Measurements from ENCODE around the gene GMPPB.
"Not testable (repeated sequence)": the region's sequence is repeated elsewhere in the genome, so short reads cannot be mapped to it uniquely, and the experiment has no call there.

Gene GMPPB

DNA sequence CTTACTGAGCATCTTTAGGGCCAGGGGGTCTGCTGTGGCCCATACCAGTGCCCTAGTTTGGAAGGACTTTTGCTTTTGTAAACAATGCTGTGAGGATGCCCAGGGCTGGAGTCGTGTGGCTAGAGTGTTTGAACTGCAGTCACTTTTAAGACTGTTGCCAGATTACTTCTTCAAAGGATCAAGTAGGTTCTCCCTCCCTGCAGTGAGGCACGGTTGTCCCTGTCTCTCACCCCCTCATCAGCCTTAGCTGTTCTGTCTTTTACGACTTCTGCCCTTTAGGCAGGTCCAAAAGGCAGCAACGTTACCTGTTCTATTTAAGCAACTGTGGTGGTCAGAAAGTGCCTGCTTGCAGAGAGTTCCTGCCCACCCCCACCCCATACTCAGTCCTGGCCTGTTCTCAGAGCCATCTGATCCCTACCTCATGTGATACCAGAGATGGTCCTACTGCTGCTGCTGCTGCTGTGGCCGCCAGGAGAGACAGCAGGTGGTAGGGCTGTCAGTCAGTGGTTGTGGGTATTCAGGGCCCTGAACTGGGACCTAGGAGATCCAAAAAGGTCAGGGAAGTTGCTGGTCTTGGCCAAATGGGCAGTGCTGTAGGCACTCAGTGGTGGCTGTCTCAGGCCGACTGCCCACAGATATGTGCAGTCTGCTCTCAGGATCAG is 29.2 kb downstream of the GMPPB start:
- not testable (repeated sequence) for H3K9ac ChIP-seq (ENCODE audit: low read length); H3K27me3 ChIP-seq (ENCODE audit: control insufficient read depth, insufficient read depth, low read length); H3K4me3 ChIP-seq (ENCODE audit: low read length); H3K36me3 ChIP-seq (ENCODE audit: control insufficient read depth, insufficient read depth, low read length); H3K9me3 ChIP-seq (ENCODE audit: control insufficient read depth, low read length)
- peaks cover 12% of the 10 kb centered on the region for H3K4me1 ChIP-seq (ENCODE audit: control insufficient read depth, insufficient read depth, low read length)

DNA sequence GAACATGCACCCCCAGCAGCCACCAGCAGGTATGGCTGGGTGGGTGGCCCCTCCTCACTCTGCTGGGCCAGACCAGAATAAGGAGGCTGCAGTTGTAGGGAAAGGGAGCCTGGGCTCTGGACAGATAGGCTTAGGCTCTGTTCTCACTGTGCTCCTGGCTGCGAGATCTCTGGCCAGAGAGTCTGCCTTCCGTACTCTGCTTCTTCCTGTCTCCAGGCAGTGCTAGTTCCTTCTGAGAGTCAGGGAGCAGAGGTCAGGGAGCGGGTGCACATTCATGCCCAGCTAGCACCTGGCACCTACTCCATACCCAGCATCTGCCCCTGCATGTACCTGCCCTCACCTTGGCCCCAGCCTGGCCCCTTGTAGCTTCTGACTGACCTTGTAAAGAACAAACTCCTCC is 32.3 kb downstream of the GMPPB start:
- H3K9ac ChIP-seq (ENCODE audit: low read length); H3K36me3 ChIP-seq (ENCODE audit: control insufficient read depth, insufficient read depth, low read length); H3K9me3 ChIP-seq (ENCODE audit: control insufficient read depth, low read length); H3K27me3 ChIP-seq (ENCODE audit: control insufficient read depth, insufficient read depth, low read length); H3K4me3 ChIP-seq (ENCODE audit: low read length): not testable (repeated sequence)
- H3K4me1 ChIP-seq (ENCODE audit: control insufficient read depth, insufficient read depth, low read length), result peaks cover 20% of the 10 kb centered on the region

DNA sequence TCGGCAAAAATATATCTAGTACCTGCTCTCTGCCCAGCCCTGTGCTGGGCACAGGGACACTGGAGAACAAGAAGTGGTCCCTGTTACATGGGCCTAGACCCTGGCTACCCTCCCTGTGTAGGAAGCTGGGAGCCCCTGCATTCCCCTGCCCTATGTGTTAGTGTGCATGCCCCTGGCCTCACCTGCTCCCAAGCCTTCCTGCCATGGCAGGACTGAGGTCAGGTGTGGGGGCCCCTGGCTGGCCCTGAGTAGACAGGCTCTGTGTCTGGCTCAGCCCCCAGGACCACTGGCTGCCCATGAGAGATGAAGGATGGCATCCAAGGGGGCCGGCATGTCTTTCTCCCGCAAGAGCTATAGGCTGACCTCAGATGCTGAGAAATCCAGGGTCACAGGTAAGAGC is 32.9 kb downstream of the GMPPB start:
- H3K4me1 ChIP-seq (ENCODE audit: control insufficient read depth, insufficient read depth, low read length), result peaks cover 20% of the 10 kb centered on the region
- not testable (repeated sequence) for H3K27me3 ChIP-seq (ENCODE audit: control insufficient read depth, insufficient read depth, low read length); H3K36me3 ChIP-seq (ENCODE audit: control insufficient read depth, insufficient read depth, low read length); H3K4me3 ChIP-seq (ENCODE audit: low read length); H3K9ac ChIP-seq (ENCODE audit: low read length); H3K9me3 ChIP-seq (ENCODE audit: control insufficient read depth, low read length)

DNA sequence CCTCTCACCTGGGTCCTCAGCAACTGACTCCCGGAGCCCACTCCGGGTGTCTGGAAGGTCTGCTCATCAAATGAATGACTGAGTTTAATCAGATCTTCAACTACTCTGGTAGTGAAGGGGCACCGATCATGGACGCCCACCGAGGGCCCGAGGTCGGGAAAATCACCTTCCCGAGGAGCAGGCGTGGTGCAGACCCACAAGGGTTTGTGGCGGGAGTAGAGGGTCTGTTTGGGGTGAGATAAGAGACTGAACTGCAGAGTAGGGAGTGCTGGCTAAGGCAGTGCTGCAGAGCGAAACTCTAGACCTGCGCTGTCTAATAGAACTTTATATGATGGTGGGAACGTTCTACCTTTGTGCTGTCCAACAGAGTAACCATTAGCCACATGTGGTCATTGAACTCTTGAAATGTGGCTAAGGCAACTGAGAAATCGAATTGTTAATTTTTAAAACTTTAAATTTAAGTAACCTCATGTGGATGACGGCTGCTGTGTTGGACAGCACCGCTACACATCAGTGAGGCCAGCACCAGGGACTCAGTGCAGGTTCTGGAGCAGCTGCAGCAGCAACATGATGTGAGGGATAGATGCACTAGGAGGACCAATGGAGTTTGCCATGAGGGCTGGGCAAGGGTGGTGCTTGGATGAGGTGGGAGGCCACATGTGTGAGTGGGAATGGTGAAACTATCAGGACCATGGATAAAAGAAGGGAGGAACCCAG is 33.7 kb downstream of the GMPPB start:
- not testable (repeated sequence) for H3K9me3 ChIP-seq (ENCODE audit: control insufficient read depth, low read length); H3K36me3 ChIP-seq (ENCODE audit: control insufficient read depth, insufficient read depth, low read length); H3K27me3 ChIP-seq (ENCODE audit: control insufficient read depth, insufficient read depth, low read length)
- Histone ChIP-seq H3K4me1 (ENCODE audit: control insufficient read depth, insufficient read depth, low read length) (peaks cover 20% of the 10 kb centered on the region), H3K9ac (ENCODE audit: low read length) (peak overlapping the region; percentile 92), H3K4me3 (ENCODE audit: low read length) (peak overlapping the region; percentile 93)

DNA sequence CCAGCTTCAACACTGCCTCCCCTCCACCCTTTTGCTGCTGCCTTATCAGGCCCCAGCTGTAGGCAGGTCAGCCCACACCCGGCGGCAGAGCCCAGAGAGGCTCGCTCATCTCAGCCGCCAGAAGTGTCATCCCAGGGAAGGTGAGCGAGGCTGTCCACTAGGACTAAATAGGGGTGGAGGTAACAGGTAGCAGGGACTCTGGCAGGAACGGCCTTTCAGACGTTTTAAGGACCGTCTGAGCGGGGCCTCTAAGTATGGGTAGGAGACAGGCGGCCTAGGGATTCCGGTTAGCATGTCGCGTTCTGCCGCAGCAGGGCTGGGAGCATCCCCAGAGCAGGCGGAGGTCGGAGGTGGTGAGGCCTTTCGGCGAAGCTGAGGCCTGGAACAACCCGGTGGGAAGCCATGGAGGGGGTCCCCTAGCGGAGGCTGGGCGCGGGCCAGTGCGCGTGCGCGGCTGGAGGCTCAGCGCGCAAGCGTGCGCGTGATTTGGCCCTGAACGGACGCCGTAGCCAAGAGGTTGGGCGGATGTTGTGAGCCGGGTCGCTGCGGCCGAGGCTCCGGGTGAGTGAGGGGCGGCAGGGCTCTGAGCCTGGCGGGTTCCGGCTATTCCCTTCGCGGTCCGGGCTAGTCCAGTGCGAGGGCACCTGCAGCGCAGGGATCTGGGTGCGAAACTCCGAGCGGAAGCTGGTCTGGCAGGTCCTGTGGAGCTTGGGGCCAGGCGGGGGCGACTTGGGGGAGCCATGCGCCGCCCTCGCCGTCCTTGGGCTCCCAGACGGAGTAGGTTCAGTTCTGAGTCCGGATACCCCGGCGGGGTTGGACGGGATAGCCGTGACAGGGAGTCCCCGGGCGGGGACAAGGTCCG is 34.5 kb downstream of the GMPPB start, which contains the start of the genes MST1 and RNF123:
Gene MST1 (minus strand): TSS at position 429 of the 862 bp plus-strand sequence. CDS start 783 bp downstream, outside the sequence.
Gene RNF123 (plus strand): TSS at position 512 of the 862 bp plus-strand sequence. CDS start 1,609 bp downstream, outside the sequence.
- Histone ChIP-seq H3K9me3 (ENCODE audit: control insufficient read depth, low read length) (no peaks in the 10 kb centered on the region), H3K9ac (ENCODE audit: low read length) (peak within 1 kb of the TSS; percentile 92), H3K4me1 (ENCODE audit: control insufficient read depth, insufficient read depth, low read length) (peaks cover 20% of the 10 kb centered on the region), H3K36me3 (ENCODE audit: control insufficient read depth, insufficient read depth, low read length) (no peaks in the 10 kb centered on the region), H3K27me3 (ENCODE audit: control insufficient read depth, insufficient read depth, low read length) (peaks cover 4% of the 10 kb centered on the region), H3K4me3 (ENCODE audit: low read length) (peak within 1 kb of the TSS; percentile 93)

DNA sequence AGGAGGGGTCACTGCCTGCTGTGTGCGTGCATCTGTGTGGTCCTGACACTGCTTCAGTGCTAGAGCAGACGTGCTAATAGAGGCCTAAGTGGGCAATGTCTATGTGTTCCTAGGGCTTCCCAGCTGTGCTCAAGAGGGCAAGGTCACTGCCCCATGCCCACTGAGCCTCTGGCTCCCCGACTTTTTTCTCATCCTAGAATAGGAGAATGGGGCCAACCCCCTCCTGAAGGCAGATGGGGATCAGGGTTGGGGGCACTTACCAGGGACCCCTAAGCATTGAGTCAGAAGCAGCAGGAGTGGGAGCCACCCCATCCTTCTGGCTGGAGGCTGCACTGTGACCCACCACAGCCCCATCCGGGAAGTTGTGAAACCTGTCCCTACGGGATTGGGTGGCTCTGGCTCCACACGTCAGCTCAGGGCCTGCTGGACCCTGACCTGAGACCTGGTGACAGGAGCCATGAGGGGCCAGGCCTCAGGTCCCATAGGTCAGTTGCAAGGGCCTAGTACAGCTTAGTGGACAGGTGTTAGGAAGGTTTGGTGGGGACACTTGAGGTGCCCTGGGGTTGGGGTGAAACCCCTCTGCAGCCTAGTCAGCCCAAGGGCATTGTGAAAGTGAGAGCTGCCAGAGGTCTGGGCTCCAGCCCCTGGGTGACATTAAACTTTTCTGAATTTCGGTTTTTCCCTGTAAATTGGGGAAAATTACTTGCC is 35.3 kb downstream of the GMPPB start:
- peaks cover 20% of the 10 kb centered on the region for H3K4me1 ChIP-seq (ENCODE audit: control insufficient read depth, insufficient read depth, low read length)
- peak overlapping the region; percentile 93 for H3K4me3 ChIP-seq (ENCODE audit: low read length)
- peak overlapping the region; percentile 92 for H3K9ac ChIP-seq (ENCODE audit: low read length)
- H3K9me3 ChIP-seq (ENCODE audit: control insufficient read depth, low read length); H3K27me3 ChIP-seq (ENCODE audit: control insufficient read depth, insufficient read depth, low read length); H3K36me3 ChIP-seq (ENCODE audit: control insufficient read depth, insufficient read depth, low read length): not testable (repeated sequence)

DNA sequence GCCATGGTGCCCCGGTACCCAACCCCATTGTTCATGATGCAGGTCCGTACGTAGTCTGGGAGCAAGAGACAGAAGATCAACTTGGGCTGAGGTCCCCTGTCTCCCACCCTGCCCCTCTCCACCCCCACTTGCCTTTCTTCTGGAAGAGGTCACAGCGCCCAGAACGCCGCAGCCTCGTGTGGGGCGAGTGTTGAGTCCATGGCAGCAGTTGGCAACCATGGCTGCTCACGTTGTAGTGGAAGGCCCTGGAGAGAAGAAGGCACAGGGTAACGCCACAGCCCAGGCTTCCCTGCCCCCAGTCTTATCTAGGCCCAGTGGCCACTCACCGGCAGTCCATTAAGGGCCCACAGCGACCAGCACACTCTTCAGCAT is 36.3 kb downstream of the GMPPB start:
- H3K27me3 ChIP-seq (ENCODE audit: control insufficient read depth, insufficient read depth, low read length); H3K9me3 ChIP-seq (ENCODE audit: control insufficient read depth, low read length); H3K36me3 ChIP-seq (ENCODE audit: control insufficient read depth, insufficient read depth, low read length); H3K4me3 ChIP-seq (ENCODE audit: low read length); H3K9ac ChIP-seq (ENCODE audit: low read length): not testable (repeated sequence)
- H3K4me1 ChIP-seq (ENCODE audit: control insufficient read depth, insufficient read depth, low read length), result peaks cover 20% of the 10 kb centered on the region

DNA sequence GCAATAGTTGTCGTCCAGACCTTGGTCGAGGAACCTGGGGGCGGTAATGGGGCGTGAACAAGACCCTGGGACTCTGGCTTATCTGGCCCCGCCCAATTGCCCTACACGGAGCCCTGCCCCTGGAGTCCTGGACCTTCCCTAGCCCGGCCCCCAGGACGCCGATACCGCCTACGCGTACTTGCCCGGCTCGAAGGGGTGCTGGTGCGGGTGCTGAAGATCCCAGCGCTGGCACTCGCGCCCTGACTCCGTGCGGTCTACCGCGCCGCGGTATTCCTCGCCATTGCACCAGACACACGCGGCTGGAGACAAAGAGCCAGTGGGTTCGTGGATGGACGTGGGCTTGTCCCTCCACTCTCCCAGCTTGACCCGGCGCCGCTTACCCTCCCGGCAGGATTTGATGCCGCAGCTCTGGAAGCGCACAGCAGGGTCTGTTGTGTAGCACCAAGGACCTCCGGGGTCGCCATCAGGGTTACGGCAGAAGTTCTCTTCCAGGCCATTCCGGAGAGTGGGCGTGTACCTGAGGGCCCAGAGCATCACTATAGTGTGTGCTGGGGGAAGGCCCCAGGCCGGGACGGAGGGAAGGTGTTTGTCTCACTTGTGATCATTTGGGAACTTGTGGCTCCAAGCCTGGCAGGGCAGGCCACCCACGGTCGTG is 36.9 kb downstream of the GMPPB start:
- Histone ChIP-seq H3K4me1 (ENCODE audit: control insufficient read depth, insufficient read depth, low read length) (peaks cover 20% of the 10 kb centered on the region), H3K9ac (ENCODE audit: low read length) (peak overlapping the region; percentile 55)
- not testable (repeated sequence) for H3K9me3 ChIP-seq (ENCODE audit: control insufficient read depth, low read length); H3K4me3 ChIP-seq (ENCODE audit: low read length); H3K27me3 ChIP-seq (ENCODE audit: control insufficient read depth, insufficient read depth, low read length); H3K36me3 ChIP-seq (ENCODE audit: control insufficient read depth, insufficient read depth, low read length)

DNA sequence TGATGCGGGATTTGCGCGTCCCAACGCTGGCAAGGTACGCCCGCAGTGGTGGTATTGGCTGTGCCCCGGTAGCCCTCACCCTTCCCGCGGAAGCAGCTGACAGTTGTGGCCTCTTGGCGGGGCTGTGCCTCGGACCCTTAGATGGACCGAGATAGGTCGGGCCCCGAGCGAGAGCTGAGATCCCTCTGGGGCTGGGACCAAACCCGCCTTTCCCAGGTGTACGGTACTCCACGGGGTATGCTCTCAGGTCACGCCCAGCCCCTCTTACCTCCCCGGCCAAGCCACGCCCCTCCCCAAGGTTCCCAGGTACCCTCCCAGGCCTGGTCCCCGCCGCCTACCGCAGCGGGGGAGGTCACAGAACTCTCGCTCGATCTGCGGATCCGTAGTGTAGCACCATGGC is 37.4 kb downstream of the GMPPB start:
- H3K36me3 ChIP-seq (ENCODE audit: control insufficient read depth, insufficient read depth, low read length); H3K4me3 ChIP-seq (ENCODE audit: low read length); H3K27me3 ChIP-seq (ENCODE audit: control insufficient read depth, insufficient read depth, low read length); H3K9me3 ChIP-seq (ENCODE audit: control insufficient read depth, low read length): not testable (repeated sequence)
- Histone ChIP-seq H3K4me1 (ENCODE audit: control insufficient read depth, insufficient read depth, low read length) (peaks cover 20% of the 10 kb centered on the region), H3K9ac (ENCODE audit: low read length) (peak overlapping the region; percentile 55)

DNA sequence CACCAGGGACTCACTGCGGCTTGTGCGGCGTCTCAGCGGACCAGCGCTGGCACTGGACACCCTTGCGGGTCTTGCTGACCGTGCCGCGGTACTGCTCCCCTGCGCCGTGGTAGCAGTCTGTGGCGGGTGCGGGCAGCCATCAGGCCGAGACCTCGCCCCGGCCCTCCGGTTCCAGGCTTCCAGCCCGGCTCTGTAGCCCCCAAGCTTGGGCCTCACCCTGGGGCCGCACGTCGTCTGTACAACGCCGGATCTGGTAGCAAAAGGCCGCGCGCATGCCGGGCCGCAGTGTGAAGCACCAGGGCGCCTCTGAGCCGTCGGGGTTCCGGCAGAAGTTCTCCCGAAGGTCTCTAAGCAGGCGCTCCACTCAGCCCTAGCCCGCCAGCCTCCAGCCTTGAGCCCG is 37.9 kb downstream of the GMPPB start:
- H3K4me3 ChIP-seq (ENCODE audit: low read length); H3K9ac ChIP-seq (ENCODE audit: low read length); H3K27me3 ChIP-seq (ENCODE audit: control insufficient read depth, insufficient read depth, low read length); H3K36me3 ChIP-seq (ENCODE audit: control insufficient read depth, insufficient read depth, low read length); H3K9me3 ChIP-seq (ENCODE audit: control insufficient read depth, low read length): not testable (repeated sequence)
- peaks cover 18% of the 10 kb centered on the region for H3K4me1 ChIP-seq (ENCODE audit: control insufficient read depth, insufficient read depth, low read length)

DNA sequence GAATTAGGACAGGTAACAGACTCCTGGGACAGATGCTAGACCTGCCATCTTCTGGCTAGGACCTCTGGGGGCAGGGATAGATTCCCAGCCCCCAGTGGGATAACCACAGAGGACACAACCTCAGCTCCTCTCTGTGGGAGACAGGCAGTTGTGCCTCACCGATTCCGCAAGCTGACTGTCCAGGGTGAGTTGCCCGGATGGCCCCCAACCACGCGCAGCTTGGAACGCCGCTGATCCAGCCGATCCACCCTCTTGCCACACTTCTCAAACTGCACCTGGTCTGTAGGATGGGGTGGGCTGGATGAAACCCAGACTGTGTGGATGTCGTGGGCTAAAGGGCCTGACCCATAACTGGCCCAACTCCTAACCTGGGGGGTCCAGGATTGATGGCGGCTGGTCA is 38.6 kb downstream of the GMPPB start:
- not testable (repeated sequence) for H3K9ac ChIP-seq (ENCODE audit: low read length); H3K36me3 ChIP-seq (ENCODE audit: control insufficient read depth, insufficient read depth, low read length); H3K9me3 ChIP-seq (ENCODE audit: control insufficient read depth, low read length); H3K27me3 ChIP-seq (ENCODE audit: control insufficient read depth, insufficient read depth, low read length); H3K4me3 ChIP-seq (ENCODE audit: low read length)
- H3K4me1 ChIP-seq (ENCODE audit: control insufficient read depth, insufficient read depth, low read length), result peaks cover 11% of the 10 kb centered on the region

All from mucosa of stomach (tissue), 1 donor.